HG03469 (cell line): Measurements from ENCODE around the gene MCFD2.

Experiments
- ATAC-seq: cut with Tn5 transposase; IDR thresholded peaks from one replicate; pipeline ENCODE4 v1.9.1; 2021; ENCODE audit warnings: mild to moderate bottlenecking, moderate library complexity, moderate number of reproducible peaks; ENCODE audit not compliant: unreplicated experiment

Gene MCFD2

GRCh38 chr2:46852598-46852997, 63.0 kb downstream of the MCFD2 start:
- ATAC-seq: no peak

- no peak for ATAC-seq
Measured at GRCh38 chr2:46852124-46852523, 63.5 kb downstream of the MCFD2 start.
